Measurements from ENCODE around the gene COL13A1.

The COL13A1 gene

GRCh38 chr10:69829775-69830174 lies 28.1 kb downstream of the COL13A1 start:
- ChIA-PET POLR2A (no interaction called here), CTCF (interaction anchor here (0.6 kb wide), 1 partner anchor 548 kb away, joined by 4 read pairs; no protein-coding TSS in a partner anchor)
- DNase-seq (ENCODE audit: extremely low spot score), result no peak
- no peak for TF ChIP-seq FOXA1 (IDR thresholded peaks at IDR 0.05)
- TF ChIP-seq ELF4 (IDR thresholded peaks at IDR 0.05), result no peak
- no peak for TF ChIP-seq HDGF (IDR thresholded peaks at IDR 0.05; ENCODE audit: borderline replicate concordance)
- no peak for TF ChIP-seq ZNF384 (IDR thresholded peaks at IDR 0.05)
- no peak for TF ChIP-seq PKNOX1 (IDR thresholded peaks at IDR 0.05)
- no peak for TF ChIP-seq TARDBP (IDR thresholded peaks at IDR 0.05)
- no peak for TF ChIP-seq SUZ12 (IDR thresholded peaks at IDR 0.05)

- TF ChIP-seq ZNF384 (IDR thresholded peaks at IDR 0.05) (no peak), FOXA1 (IDR thresholded peaks at IDR 0.05) (no peak), SP1 (IDR thresholded peaks at IDR 0.05) (no peak), CTBP1 (IDR thresholded peaks at IDR 0.05; ENCODE audit: borderline replicate concordance) (no peak), NFRKB (IDR thresholded peaks at IDR 0.05) (no peak)
- POLR2A ChIA-PET, result no interaction called here
- CTCF ChIA-PET, result interaction anchor here (0.8 to 0.9 kb wide), 2 partner anchors 32 to 87 kb away, joined by 3 read pairs; no protein-coding TSS in a partner anchor
- no peak for DNase-seq (ENCODE audit: extremely low spot score)
Measured at GRCh38 chr10:69831231-69831855, 29.6 kb downstream of the COL13A1 start.

- CTCF ChIA-PET, result interaction anchor here (1.2 kb wide), 1 partner anchor 9 kb away, joined by 3 read pairs; no protein-coding TSS in a partner anchor
- DNase-seq (ENCODE audit: extremely low spot score), result no peak
- POLR2A ChIA-PET, result no interaction called here
- TF ChIP-seq LEF1 (IDR thresholded peaks at IDR 0.05; ENCODE audit: borderline replicate concordance), result no peak
Measured at GRCh38 chr10:69835233-69835632, 33.5 kb downstream of the COL13A1 start.

GRCh38 chr10:69835875-69836730 lies 34.4 kb downstream of the COL13A1 start:
- no peak for TF ChIP-seq FOXA1 (IDR thresholded peaks at IDR 0.05)
- TF ChIP-seq TARDBP (IDR thresholded peaks at IDR 0.05), result no peak
- no peak for TF ChIP-seq SP1 (IDR thresholded peaks at IDR 0.05)
- TF ChIP-seq FOXK2 (IDR thresholded peaks at IDR 0.05), result no peak
- no peak for TF ChIP-seq HDGF (IDR thresholded peaks at IDR 0.05; ENCODE audit: borderline replicate concordance)
- TF ChIP-seq CTBP1 (IDR thresholded peaks at IDR 0.05; ENCODE audit: borderline replicate concordance), result no peak
- no peak for TF ChIP-seq ZNF384 (IDR thresholded peaks at IDR 0.05)
- TF ChIP-seq L3MBTL2 (conservative IDR thresholded peaks at IDR 0.05), result no peak
- no peak for TF ChIP-seq PKNOX1 (IDR thresholded peaks at IDR 0.05)
- no peak for TF ChIP-seq NFRKB (IDR thresholded peaks at IDR 0.05)
- TF ChIP-seq ELF4 (IDR thresholded peaks at IDR 0.05), result no peak
- TF ChIP-seq FOXM1 (IDR thresholded peaks at IDR 0.05; ENCODE audit: borderline replicate concordance), result no peak
- no peak for TF ChIP-seq LEF1 (IDR thresholded peaks at IDR 0.05; ENCODE audit: borderline replicate concordance)
- DNase-seq (ENCODE audit: extremely low spot score), result no peak
- ChIA-PET CTCF (interaction anchor here (1.2 kb wide), 1 partner anchor 9 kb away, joined by 3 read pairs; no protein-coding TSS in a partner anchor), POLR2A (no interaction called here)

- ChIA-PET CTCF (no interaction called here), POLR2A (no interaction called here)
- DNase-seq (ENCODE audit: extremely low spot score), result no peak
- TF ChIP-seq FOXK2 (IDR thresholded peaks at IDR 0.05), result no peak
Measured at GRCh38 chr10:69836731-69837030, 35.0 kb downstream of the COL13A1 start.

- POLR2A ChIA-PET, result no interaction called here
- DNase-seq (ENCODE audit: extremely low spot score), result no peak
- no peak for TF ChIP-seq SUZ12 (IDR thresholded peaks at IDR 0.05)
- no peak for TF ChIP-seq FOXA1 (IDR thresholded peaks at IDR 0.05)
- no peak for TF ChIP-seq ZNF384 (IDR thresholded peaks at IDR 0.05)
- TF ChIP-seq FOXM1 (IDR thresholded peaks at IDR 0.05; ENCODE audit: borderline replicate concordance), result no peak
- no peak for TF ChIP-seq CTBP1 (IDR thresholded peaks at IDR 0.05; ENCODE audit: borderline replicate concordance)
- TF ChIP-seq L3MBTL2 (conservative IDR thresholded peaks at IDR 0.05), result no peak
- TF ChIP-seq ELF4 (IDR thresholded peaks at IDR 0.05), result no peak
- TF ChIP-seq LEF1 (IDR thresholded peaks at IDR 0.05; ENCODE audit: borderline replicate concordance), result no peak
- no peak for TF ChIP-seq ARNT (IDR thresholded peaks at IDR 0.05)
- no peak for TF ChIP-seq HDGF (IDR thresholded peaks at IDR 0.05; ENCODE audit: borderline replicate concordance)
- TF ChIP-seq PKNOX1 (IDR thresholded peaks at IDR 0.05), result no peak
- no peak for TF ChIP-seq NFRKB (IDR thresholded peaks at IDR 0.05)
- CTCF ChIA-PET, result no interaction called here
Measured at GRCh38 chr10:69837261-69837660, 35.6 kb downstream of the COL13A1 start.

- POLR2A ChIA-PET, result no interaction called here
- no peak for DNase-seq (ENCODE audit: extremely low spot score)
- TF ChIP-seq NFRKB (IDR thresholded peaks at IDR 0.05) (no peak), BHLHE40 (IDR thresholded peaks at IDR 0.05; ENCODE audit: borderline replicate concordance) (no peak), ARNT (IDR thresholded peaks at IDR 0.05) (no peak), FOXM1 (IDR thresholded peaks at IDR 0.05; ENCODE audit: borderline replicate concordance) (no peak), LEF1 (IDR thresholded peaks at IDR 0.05; ENCODE audit: borderline replicate concordance) (no peak), ELF4 (IDR thresholded peaks at IDR 0.05) (no peak), SUZ12 (IDR thresholded peaks at IDR 0.05) (no peak), TARDBP (IDR thresholded peaks at IDR 0.05) (no peak), HDGF (IDR thresholded peaks at IDR 0.05; ENCODE audit: borderline replicate concordance) (no peak), L3MBTL2 (conservative IDR thresholded peaks at IDR 0.05) (no peak), CTBP1 (IDR thresholded peaks at IDR 0.05; ENCODE audit: borderline replicate concordance) (no peak), FOXA1 (IDR thresholded peaks at IDR 0.05) (no peak), ZNF384 (IDR thresholded peaks at IDR 0.05) (no peak)
- CTCF ChIA-PET, result interaction anchor here (1.2 kb wide), 1 partner anchor 37 kb away, joined by 3 read pairs; no protein-coding TSS in a partner anchor
Measured at GRCh38 chr10:69838418-69838817, 36.7 kb downstream of the COL13A1 start.

Measured in HEK293T (cell line).